Measurements from ENCODE around the gene KDM7A. TPM values are rescaled to one million over a fixed set of nuclear protein-coding genes. Genes with fewer than 3 reads are reported as not detected.
A peak's percentile ranks its signal among the peaks of the same experiment; 100 is the strongest.

KDM7A gene
- total RNA-seq, 6 experiments from 2014 or later: 0.97 to 2.2 (median 1.2) TPM

DNA sequence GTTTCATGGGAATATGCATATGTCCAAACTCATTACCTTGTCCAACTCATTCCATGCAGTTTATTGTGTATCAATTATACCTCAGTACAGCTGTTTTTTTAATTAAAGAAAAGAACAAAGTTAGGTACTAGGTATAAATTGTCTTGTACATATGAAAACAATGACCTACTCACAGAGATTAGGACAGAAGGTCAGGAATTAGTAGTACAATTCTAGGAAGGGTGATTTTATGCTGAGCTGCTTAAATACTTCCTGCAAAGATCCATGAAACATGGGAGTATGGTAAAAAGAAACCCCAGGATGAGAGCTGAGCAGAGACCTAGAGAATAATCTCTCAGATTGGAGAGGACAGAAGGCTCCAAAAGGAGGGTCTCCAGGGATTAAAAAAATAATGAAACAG is 13.8 kb upstream of the KDM7A start:
- H3K9me3 Mint-ChIP-seq: no peaks in the 10 kb centered on the region
- DNase-seq: no peak
- TF ChIP-seq, protein P1, sequence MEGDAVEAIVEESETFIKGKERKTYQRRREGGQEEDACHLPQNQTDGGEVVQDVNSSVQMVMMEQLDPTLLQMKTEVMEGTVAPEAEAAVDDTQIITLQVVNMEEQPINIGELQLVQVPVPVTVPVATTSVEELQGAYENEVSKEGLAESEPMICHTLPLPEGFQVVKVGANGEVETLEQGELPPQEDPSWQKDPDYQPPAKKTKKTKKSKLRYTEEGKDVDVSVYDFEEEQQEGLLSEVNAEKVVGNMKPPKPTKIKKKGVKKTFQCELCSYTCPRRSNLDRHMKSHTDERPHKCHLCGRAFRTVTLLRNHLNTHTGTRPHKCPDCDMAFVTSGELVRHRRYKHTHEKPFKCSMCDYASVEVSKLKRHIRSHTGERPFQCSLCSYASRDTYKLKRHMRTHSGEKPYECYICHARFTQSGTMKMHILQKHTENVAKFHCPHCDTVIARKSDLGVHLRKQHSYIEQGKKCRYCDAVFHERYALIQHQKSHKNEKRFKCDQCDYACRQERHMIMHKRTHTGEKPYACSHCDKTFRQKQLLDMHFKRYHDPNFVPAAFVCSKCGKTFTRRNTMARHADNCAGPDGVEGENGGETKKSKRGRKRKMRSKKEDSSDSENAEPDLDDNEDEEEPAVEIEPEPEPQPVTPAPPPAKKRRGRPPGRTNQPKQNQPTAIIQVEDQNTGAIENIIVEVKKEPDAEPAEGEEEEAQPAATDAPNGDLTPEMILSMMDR (IDR thresholded peaks at IDR 0.05): no peak
- no peaks in the 10 kb centered on the region; the same call in 1 of the 2 replicates for H3K36me3 Mint-ChIP-seq (ENCODE audit: low read depth)
- no peak overlapping the region for H3K27ac Mint-ChIP-seq
- H3K27me3 Mint-ChIP-seq (ENCODE audit: insufficient read depth): peaks cover 24% of the 10 kb centered on the region
- H3K4me1 Mint-ChIP-seq (ENCODE audit: low read depth): no peaks in the 10 kb centered on the region
- no peak overlapping the region for H3K4me3 Mint-ChIP-seq

DNA sequence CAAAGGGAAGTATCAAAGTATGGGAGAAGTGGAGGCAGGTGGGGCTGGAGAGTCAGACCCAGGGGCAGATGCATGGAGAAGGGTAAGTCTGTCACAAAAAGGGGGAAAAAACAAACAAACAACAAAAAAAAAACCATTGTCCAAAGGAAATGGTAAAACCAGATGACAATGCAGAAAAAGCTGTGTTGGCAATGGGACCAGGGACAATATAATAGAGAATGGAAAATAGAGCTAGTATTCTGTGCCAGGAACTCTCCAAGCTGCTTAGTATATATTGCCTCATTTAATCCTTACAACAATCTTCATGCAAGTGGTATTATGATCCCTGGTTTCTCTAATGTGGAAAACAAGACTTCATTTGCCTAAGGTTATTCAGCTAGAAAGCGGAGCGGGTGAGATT is 13.1 kb upstream of the KDM7A start:
- H3K36me3 Mint-ChIP-seq (ENCODE audit: low read depth): no peaks in the 10 kb centered on the region
- no peak for DNase-seq
- H3K9me3 Mint-ChIP-seq: no peaks in the 10 kb centered on the region

DNA sequence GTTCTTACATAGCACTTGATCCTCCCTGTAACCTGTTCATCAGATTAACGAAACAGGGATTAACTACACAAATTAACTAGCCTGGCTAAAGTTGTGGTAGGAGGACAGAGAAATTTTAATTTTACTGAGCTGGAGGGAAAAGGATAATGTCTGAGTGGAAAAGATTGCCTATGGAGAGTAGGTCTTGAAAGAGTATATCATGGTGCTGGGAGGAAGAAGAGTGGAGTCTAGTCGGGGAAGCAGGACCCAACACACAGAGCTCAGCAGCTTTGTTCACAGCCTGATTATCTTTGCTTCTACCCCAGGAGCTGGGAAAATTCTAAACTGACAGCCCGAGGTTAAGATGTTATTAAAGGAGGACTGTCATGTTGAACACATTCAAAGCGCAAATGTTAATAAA is 6.1 kb upstream of the KDM7A start:
- DNase-seq: no peak
- no peaks in the 10 kb centered on the region for H3K36me3 Mint-ChIP-seq (ENCODE audit: low read depth)
- peaks cover 43% of the 10 kb centered on the region for H3K27me3 Mint-ChIP-seq (ENCODE audit: insufficient read depth)

More for the DNA sequence above, 13.1 kb upstream of the KDM7A start:
- no peak overlapping the region for H3K27ac Mint-ChIP-seq
- TF ChIP-seq, protein P1 (IDR thresholded peaks at IDR 0.05): no peak
- H3K4me1 Mint-ChIP-seq (ENCODE audit: low read depth): no peaks in the 10 kb centered on the region
- peaks cover 22% of the 10 kb centered on the region for H3K27me3 Mint-ChIP-seq (ENCODE audit: insufficient read depth)
- H3K4me3 Mint-ChIP-seq: no peak overlapping the region

DNA sequence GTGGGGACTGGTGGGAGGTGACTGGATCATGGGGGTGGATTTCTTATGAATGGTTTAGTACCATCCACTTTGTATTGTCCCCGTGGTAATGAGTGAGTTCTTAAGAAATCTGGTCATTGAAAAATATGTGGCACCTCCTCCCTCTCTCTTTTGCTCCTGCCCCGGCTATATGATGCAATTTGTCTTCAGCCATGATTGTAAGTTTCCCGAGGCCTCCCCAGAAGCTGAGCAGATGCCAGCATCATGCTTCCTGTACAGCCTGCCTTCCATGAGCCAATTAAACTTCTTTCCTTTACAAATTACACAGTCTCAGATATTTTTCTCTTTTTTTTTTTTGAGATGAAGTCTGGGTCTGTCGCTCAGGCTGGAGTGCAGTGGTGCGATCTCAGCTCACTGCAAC is 2.6 kb upstream of the KDM7A start:
- H3K36me3 Mint-ChIP-seq (ENCODE audit: low read depth): no peaks in the 10 kb centered on the region
- no peak overlapping the region for H3K4me3 Mint-ChIP-seq
- no peak overlapping the region for H3K27ac Mint-ChIP-seq
- peaks cover 11% of the 10 kb centered on the region for H3K4me1 Mint-ChIP-seq (ENCODE audit: low read depth)
- no peak for DNase-seq
- TF ChIP-seq, protein P1 (IDR thresholded peaks at IDR 0.05): no peak
- no peaks in the 10 kb centered on the region; the same call in 1 of the 2 replicates for H3K9me3 Mint-ChIP-seq
- H3K27me3 Mint-ChIP-seq (ENCODE audit: insufficient read depth): peaks cover 41% of the 10 kb centered on the region

More for the DNA sequence above, 6.1 kb upstream of the KDM7A start:
- Mint-ChIP-seq H3K27ac (no peak overlapping the region), H3K4me3 (no peak overlapping the region), H3K9me3 (no peaks in the 10 kb centered on the region; the same call in 1 of the 2 replicates), H3K4me1 (ENCODE audit: low read depth) (peaks cover 3% of the 10 kb centered on the region)
- TF ChIP-seq, protein P1 (IDR thresholded peaks at IDR 0.05): no peak

DNA sequence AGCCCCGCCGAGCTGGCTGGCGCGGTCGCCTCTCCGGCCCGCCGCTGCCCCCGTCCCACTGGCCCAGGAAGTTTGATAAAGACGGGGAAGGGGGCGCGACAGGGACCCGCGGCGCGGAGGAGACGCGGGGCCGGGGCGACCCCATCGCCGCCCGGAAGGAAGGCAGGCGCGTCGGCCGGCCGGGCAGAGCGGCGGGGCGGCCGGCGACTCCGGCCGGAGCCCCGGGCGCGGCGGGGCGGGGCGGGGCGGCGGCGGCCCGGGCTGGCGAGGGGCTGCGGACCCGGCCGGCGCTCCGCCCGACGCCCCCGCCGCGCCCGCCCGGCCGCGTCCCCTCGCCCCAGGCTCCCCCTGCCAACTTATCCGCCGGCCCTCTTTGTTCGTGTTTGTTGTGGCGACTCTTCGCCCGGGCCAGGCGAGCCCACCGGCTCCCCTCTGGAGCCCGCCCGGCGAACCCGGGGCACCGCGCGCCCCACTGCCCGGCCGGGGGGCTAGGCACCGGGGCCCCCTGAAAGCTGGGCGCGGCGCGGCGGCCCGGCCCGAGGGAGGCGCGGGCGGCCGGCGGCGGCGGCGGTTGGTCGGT is 571 bp downstream of the KDM7A start:
- H3K27ac Mint-ChIP-seq: peak overlapping the region; percentile 85
- peaks cover 11% of the 10 kb centered on the region for H3K4me1 Mint-ChIP-seq (ENCODE audit: low read depth)
- no peaks in the 10 kb centered on the region; the same call in 1 of the 2 replicates for H3K9me3 Mint-ChIP-seq
- TF ChIP-seq, protein P1 (IDR thresholded peaks at IDR 0.05): no peak
- peak overlapping the region; percentile 87 for H3K4me3 Mint-ChIP-seq
- H3K27me3 Mint-ChIP-seq (ENCODE audit: insufficient read depth): peaks cover 13% of the 10 kb centered on the region
- no peaks in the 10 kb centered on the region for H3K36me3 Mint-ChIP-seq (ENCODE audit: low read depth)
- no peak for DNase-seq
